CD4-positive, alpha-beta memory T cell (primary cell): ENCODE data around the gene LIFR. TPM values are rescaled to one million over a fixed set of nuclear protein-coding genes. Genes with fewer than 3 reads are reported as not detected.
A peak's percentile ranks its signal among the peaks of the same experiment; 100 is the strongest.

Source experiments
- CTCF ChIA-PET: fragments of 350-600 bp; sonication (Branson Sonifier 250); formaldehyde crosslinking; loops from one replicate; lab custom pipeline; 2021; ENCODE audit warnings: inconsistent platforms; ENCODE audit not compliant: partially characterized antibody; lab: Charles Lee
- POLR2A ChIA-PET: fragments of 350-600 bp; sonication (Branson Sonifier 250); formaldehyde crosslinking; loops from one replicate; lab custom pipeline; 2021; ENCODE audit not compliant: partially characterized antibody; lab: Charles Lee
- DNase-seq, 5 donors: peaks; one replicate each; pipeline versions ENCODE4 v3.0.0 to v3.0.0-alpha.2; 2020 to 2022; ENCODE audit warnings: mixed read lengths in 1 of 5
- H3K27ac ChIP-seq: one replicate; pipeline ENCODE4 v1.7.0; 2013; ENCODE audit warnings: low read depth, low read length
- H3K27me3 ChIP-seq: 2 replicates; pipeline ENCODE4 v1.7.0; 2013; ENCODE audit warnings: mild to moderate bottlenecking, low read length, moderate library complexity; ENCODE audit not compliant: insufficient read depth
- H3K36me3 ChIP-seq: 2 replicates; pipeline ENCODE4 v1.7.0; 2013; ENCODE audit warnings: mild to moderate bottlenecking, low read length, moderate library complexity; ENCODE audit not compliant: insufficient read depth
- H3K4me1 ChIP-seq: 2 replicates; pipeline ENCODE4 v1.7.0; 2013; ENCODE audit warnings: mild to moderate bottlenecking, low read length, moderate library complexity; ENCODE audit not compliant: insufficient read depth
- H3K4me3 ChIP-seq, 2 donors: one replicate each; pipeline ENCODE4 v1.7.0; 2013; ENCODE audit warnings: low read length in 2 of 2, mild to moderate bottlenecking in 1 of 2
- H3K9me3 ChIP-seq, 2 donors: one replicate each; pipeline ENCODE4 v1.7.0; 2013; ENCODE audit warnings: low read length in 2 of 2, control low read depth in 1 of 2; ENCODE audit not compliant: control insufficient read depth in 1 of 2
- H3K27ac Mint-ChIP-seq, 7 donors: one replicate each; pipeline ENCODE4 v1.8.0; 2020 to 2021; ENCODE audit warnings: mixed read lengths in 7 of 7, mild to moderate bottlenecking in 6 of 7, inconsistent platforms in 3 of 7, moderate library complexity in 3 of 7
- H3K27me3 Mint-ChIP-seq, 2 donors: one replicate each; pipeline ENCODE4 v1.8.0; 2020 to 2021; ENCODE audit warnings: mixed read lengths in 2 of 2
- H3K36me3 Mint-ChIP-seq, 2 donors: one replicate each; pipeline ENCODE4 v1.8.0; 2020 to 2021; ENCODE audit warnings: mixed read lengths in 2 of 2, inconsistent platforms in 1 of 2, mild to moderate bottlenecking in 1 of 2
- H3K4me1 Mint-ChIP-seq, 4 donors: one replicate each; pipeline ENCODE4 v1.8.0; 2020 to 2021; ENCODE audit warnings: mixed read lengths in 4 of 4, mild to moderate bottlenecking in 1 of 4
- H3K4me3 Mint-ChIP-seq, 8 donors: one replicate each; pipeline ENCODE4 v1.8.0; 2020 to 2021; ENCODE audit warnings: mixed read lengths in 8 of 8, mild to moderate bottlenecking in 7 of 8, moderate library complexity in 6 of 8, inconsistent platforms in 3 of 8
- H3K9me3 Mint-ChIP-seq, 8 donors: one replicate each; pipeline ENCODE4 v1.8.0; 2020 to 2021; ENCODE audit warnings: mixed read lengths in 8 of 8, mild to moderate bottlenecking in 5 of 8, inconsistent platforms in 3 of 8, moderate library complexity in 1 of 8
- intact Hi-C: fragments of 100-400 bp; cut with micrococcal nuclease; formaldehyde crosslinking; loops from one replicate; pipeline ENCODE4 v1.15.1; 2023
- polyA plus RNA-seq, 2 donors: library from polyadenylated mRNA; unstranded; fragments of 300-500 nt; fragmentation: Illumina TruSeq; gene quantifications; one replicate each; pipeline ENCODE4 v1.2.3, GENCODE V29; 2021
- total RNA-seq, 2 experiments: library from RNA; stranded (reverse); gene quantifications; one replicate each; pipeline ENCODE4 v1.2.3, GENCODE V29; 2021

Gene LIFR
- total and polyA plus RNA-seq, 4 experiments from 2014 or later: 0.23 to 0.42 TPM; not detected in 2

GRCh38 chr5:38555354-38556087, 925 bp downstream of the LIFR start:
- H3K27me3 Mint-ChIP-seq: peaks cover 45 to 52% of the 10 kb centered on the region in 2 donors
- Histone ChIP-seq H3K36me3 (no peaks in the 10 kb centered on the region), H3K4me3 (no peak overlapping the region), H3K9me3 (no peaks in the 10 kb centered on the region), H3K4me1 (peaks cover 14% of the 10 kb centered on the region), H3K27me3 (peaks cover 19% of the 10 kb centered on the region), H3K27ac (no peak overlapping the region)
- H3K4me3 Mint-ChIP-seq: peak overlapping the region; percentile 76 to 91 (median 84)
- H3K36me3 Mint-ChIP-seq: peaks cover 0 to 2% of the 10 kb centered on the region in 2 donors
- intact Hi-C loops: no loop called here
- peaks cover 0 to 2% (median 0%) of the 10 kb centered on the region in 8 donors for H3K9me3 Mint-ChIP-seq
- H3K4me1 Mint-ChIP-seq: peaks cover 5 to 19% (median 11%) of the 10 kb centered on the region in 4 donors
- peak overlapping the region in 1 of 7 donors; percentile 11 for H3K27ac Mint-ChIP-seq
- CTCF ChIA-PET: interaction anchor here (1.2 to 3.8 kb wide), 2 partner anchors 11 to 114 kb away, joined by 4 to 14 read pairs; no protein-coding TSS in a partner anchor
- POLR2A ChIA-PET: no interaction called here
- DNase-seq: no peak

- DNase-seq: no peak
Measured at GRCh38 chr5:38554861-38555260, 1.6 kb downstream of the LIFR start.

GRCh38 chr5:38554403-38554802, 2.0 kb downstream of the LIFR start:
- H3K36me3 Mint-ChIP-seq: peaks cover 0 to 2% of the 10 kb centered on the region in 2 donors
- peaks cover 5 to 19% (median 11%) of the 10 kb centered on the region in 4 donors for H3K4me1 Mint-ChIP-seq
- ChIA-PET CTCF (interaction anchor here (1.2 to 3.8 kb wide), 2 partner anchors 10 to 112 kb away, joined by 4 to 14 read pairs; no protein-coding TSS in a partner anchor), POLR2A (no interaction called here)
- peaks cover 0 to 2% (median 0%) of the 10 kb centered on the region in 8 donors for H3K9me3 Mint-ChIP-seq
- DNase-seq: no peak
- H3K4me3 Mint-ChIP-seq: peak overlapping the region in 1 of 8 donors; percentile 5
- intact Hi-C loops: no loop called here
- H3K27ac Mint-ChIP-seq: no peak overlapping the region
- Histone ChIP-seq H3K36me3 (no peaks in the 10 kb centered on the region), H3K27ac (no peak overlapping the region), H3K9me3 (no peaks in the 10 kb centered on the region), H3K4me1 (peaks cover 14% of the 10 kb centered on the region), H3K4me3 (no peak overlapping the region), H3K27me3 (peaks cover 19% of the 10 kb centered on the region)
- peaks cover 45 to 51% of the 10 kb centered on the region in 2 donors for H3K27me3 Mint-ChIP-seq

More at GRCh38 chr5:38554861-38555260, 1.6 kb downstream of the LIFR start:
- Histone ChIP-seq H3K27me3 (peaks cover 19% of the 10 kb centered on the region), H3K27ac (no peak overlapping the region), H3K4me3 (no peak overlapping the region), H3K9me3 (no peaks in the 10 kb centered on the region), H3K36me3 (no peaks in the 10 kb centered on the region), H3K4me1 (peaks cover 14% of the 10 kb centered on the region)
- Mint-ChIP-seq H3K36me3 (peaks cover 0 to 2% of the 10 kb centered on the region in 2 donors), H3K9me3 (peaks cover 0 to 2% (median 0%) of the 10 kb centered on the region in 8 donors), H3K4me1 (peaks cover 5 to 19% (median 11%) of the 10 kb centered on the region in 4 donors), H3K27me3 (peaks cover 45 to 52% of the 10 kb centered on the region in 2 donors), H3K4me3 (peak overlapping the region in 4 of 8 donors; percentile 1 to 90 (median 86)), H3K27ac (no peak overlapping the region)
- POLR2A ChIA-PET: no interaction called here
- intact Hi-C loops: no loop called here
- CTCF ChIA-PET: interaction anchor here (1.2 to 3.8 kb wide), 2 partner anchors 10 to 113 kb away, joined by 4 to 14 read pairs; no protein-coding TSS in a partner anchor

GRCh38 chr5:38553001-38553521, 3.4 kb downstream of the LIFR start:
- no peak overlapping the region for H3K4me3 ChIP-seq
- H3K4me1 ChIP-seq: peaks cover 14% of the 10 kb centered on the region
- intact Hi-C loops: no loop called here
- peaks cover 0 to 2% of the 10 kb centered on the region in 2 donors for H3K36me3 Mint-ChIP-seq
- H3K27ac ChIP-seq: no peak overlapping the region
- POLR2A ChIA-PET: no interaction called here
- H3K36me3 ChIP-seq: no peaks in the 10 kb centered on the region
- H3K4me3 Mint-ChIP-seq: no peak overlapping the region
- H3K27ac Mint-ChIP-seq: no peak overlapping the region
- peaks cover 5 to 19% (median 11%) of the 10 kb centered on the region in 4 donors for H3K4me1 Mint-ChIP-seq
- CTCF ChIA-PET: interaction anchor here (3.8 kb wide), 1 partner anchor 111 kb away, joined by 14 read pairs; no protein-coding TSS in a partner anchor
- peaks cover 38 to 40% of the 10 kb centered on the region in 2 donors for H3K27me3 Mint-ChIP-seq
- DNase-seq: no peak
- H3K9me3 ChIP-seq: no peaks in the 10 kb centered on the region
- H3K9me3 Mint-ChIP-seq: peaks cover 0 to 2% (median 0%) of the 10 kb centered on the region in 8 donors
- H3K27me3 ChIP-seq: peaks cover 19% of the 10 kb centered on the region

GRCh38 chr5:38551030-38552017, 5.1 kb downstream of the LIFR start:
- peaks cover 4 to 10% (median 6%) of the 10 kb centered on the region in 4 donors for H3K4me1 Mint-ChIP-seq
- H3K27me3 Mint-ChIP-seq: peaks cover 31 to 35% of the 10 kb centered on the region in 2 donors
- no peaks in the 10 kb centered on the region for H3K36me3 ChIP-seq
- H3K4me3 ChIP-seq: no peak overlapping the region
- peaks cover 4% of the 10 kb centered on the region for H3K4me1 ChIP-seq
- H3K27ac ChIP-seq: no peak overlapping the region
- H3K9me3 ChIP-seq: no peaks in the 10 kb centered on the region
- H3K4me3 Mint-ChIP-seq: no peak overlapping the region
- peaks cover 0 to 2% of the 10 kb centered on the region in 2 donors for H3K36me3 Mint-ChIP-seq
- H3K9me3 Mint-ChIP-seq: no peaks in the 10 kb centered on the region
- DNase-seq: no peak
- intact Hi-C loops: no loop called here
- CTCF ChIA-PET: interaction anchor here (1.0 to 3.8 kb wide), 4 partner anchors 8 to 110 kb away, joined by 5 to 14 read pairs (median 10); no protein-coding TSS in a partner anchor
- POLR2A ChIA-PET: no interaction called here
- H3K27me3 ChIP-seq: peaks cover 9% of the 10 kb centered on the region
- no peak overlapping the region for H3K27ac Mint-ChIP-seq

GRCh38 chr5:38548064-38548759, 8.2 kb downstream of the LIFR start:
- CTCF ChIA-PET: no interaction called here
- no peak overlapping the region for H3K27ac Mint-ChIP-seq
- intact Hi-C loops: no loop called here
- H3K4me3 ChIP-seq: no peak overlapping the region
- H3K4me1 ChIP-seq: no peaks in the 10 kb centered on the region
- no peak overlapping the region for H3K4me3 Mint-ChIP-seq
- no peaks in the 10 kb centered on the region for H3K9me3 Mint-ChIP-seq
- peaks cover 0 to 3% (median under 1%) of the 10 kb centered on the region in 4 donors for H3K4me1 Mint-ChIP-seq
- DNase-seq: no peak
- peaks cover 18 to 19% of the 10 kb centered on the region in 2 donors for H3K27me3 Mint-ChIP-seq
- no peaks in the 10 kb centered on the region for H3K36me3 ChIP-seq
- no peaks in the 10 kb centered on the region for H3K36me3 Mint-ChIP-seq
- H3K9me3 ChIP-seq: no peaks in the 10 kb centered on the region
- no peaks in the 10 kb centered on the region for H3K27me3 ChIP-seq
- POLR2A ChIA-PET: no interaction called here
- no peak overlapping the region for H3K27ac ChIP-seq
